A172 (cell line): Measurements from ENCODE around the gene LARGE2. TPM values are rescaled to one million over a fixed set of nuclear protein-coding genes. Genes with fewer than 3 reads are reported as not detected.

Experiments used
- DNase-seq: peaks from one replicate; pipeline ENCODE4 v3.0.0-alpha.2; 2015; ENCODE audit warnings: low spot score
- total RNA-seq: library from RNA; depleted of rRNA; stranded (reverse); fragments of >200 nt; shearing (Covaris generic); gene quantifications from 2 replicates; pipeline ENCODE4 v1.2.3, GENCODE V29; 2014; rRNA removed

Gene LARGE2
- total RNA-seq, 1 experiment from 2014 or later, result not detected

GRCh38 chr11:45959851-45960250, 37.4 kb downstream of the LARGE2 start:
- peak; percentile 79 for DNase-seq

- no peak for DNase-seq
Measured at GRCh38 chr11:45960387-45961095, 38.1 kb downstream of the LARGE2 start.

GRCh38 chr11:45961751-45962240, 39.3 kb downstream of the LARGE2 start:
- DNase-seq, result no peak

- peak; percentile 74 for DNase-seq
Measured at GRCh38 chr11:45964911-45965389, 42.5 kb downstream of the LARGE2 start.

GRCh38 chr11:45967506-45967905, 45.0 kb downstream of the LARGE2 start:
- no peak for DNase-seq

- no peak for DNase-seq
Measured at GRCh38 chr11:45968901-45969300, 46.4 kb downstream of the LARGE2 start.

GRCh38 chr11:45973601-45974000, 51.1 kb downstream of the LARGE2 start:
- no peak for DNase-seq

GRCh38 chr11:45974806-45975205, 52.4 kb downstream of the LARGE2 start:
- DNase-seq, result no peak

Other genes starting within 250 kb of the LARGE2 start
- 5.4 and 11.2 TPM in 2 replicates for gene SLC35C1, start 117.5 kb upstream of the LARGE2 start, total RNA-seq
- gene CRY2, start 75.2 kb upstream of the LARGE2 start, total RNA-seq, result 7.4 and 8.1 TPM in 2 replicates
- gene MAPK8IP1, start 37.0 kb upstream of the LARGE2 start, total RNA-seq, result 24.0 and 24.2 TPM in 2 replicates
- gene FREY1, start 15.4 kb upstream of the LARGE2 start, total RNA-seq, result 0.24 and 0.26 TPM in 2 replicates
- gene PEX16, start 4.8 kb upstream of the LARGE2 start, total RNA-seq, result 37.7 and 48.0 TPM in 2 replicates
- 17.4 and 24.6 TPM in 2 replicates for gene PHF21A, start 198.8 kb downstream of the LARGE2 start, total RNA-seq